NCI-H460 (cell line): Measurements from ENCODE around the gene PI3. TPM values are rescaled to one million over a fixed set of nuclear protein-coding genes. Genes with fewer than 3 reads are reported as not detected.

Source experiments
- DNase-seq: peaks from one replicate; pipeline ENCODE4 v3.0.0-alpha.2; 2016; ENCODE audit warnings: low read depth; ENCODE audit errors: extremely low read depth
- total RNA-seq: library from RNA; depleted of rRNA; stranded (reverse); fragments of >200 nt; shearing (Covaris generic); gene quantifications from 2 replicates; pipeline ENCODE4 v1.2.3, GENCODE V29; 2014; rRNA removed

The PI3 gene
- total RNA-seq, 1 experiment from 2014 or later, result not detected

DNA sequence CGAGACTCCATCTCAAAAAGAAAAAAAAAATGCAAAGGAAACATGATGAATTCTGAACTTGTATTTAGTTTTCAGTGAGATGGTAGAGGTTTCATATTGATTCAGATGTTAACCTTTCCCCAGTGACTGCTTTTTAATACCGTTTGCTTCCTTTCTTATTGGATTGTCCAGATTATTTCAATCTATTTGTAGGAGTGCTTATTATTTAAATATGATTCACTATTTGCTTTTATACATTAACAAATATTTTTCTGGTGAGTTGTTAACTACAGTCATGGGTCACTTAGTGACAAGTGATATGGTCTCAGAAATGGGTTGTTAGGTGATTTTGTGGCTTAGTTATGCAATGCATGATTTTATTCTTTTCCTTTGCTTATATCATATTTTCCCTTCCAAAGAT lies 8.4 kb downstream of the PI3 start:
- DNase-seq, result no peak

DNA sequence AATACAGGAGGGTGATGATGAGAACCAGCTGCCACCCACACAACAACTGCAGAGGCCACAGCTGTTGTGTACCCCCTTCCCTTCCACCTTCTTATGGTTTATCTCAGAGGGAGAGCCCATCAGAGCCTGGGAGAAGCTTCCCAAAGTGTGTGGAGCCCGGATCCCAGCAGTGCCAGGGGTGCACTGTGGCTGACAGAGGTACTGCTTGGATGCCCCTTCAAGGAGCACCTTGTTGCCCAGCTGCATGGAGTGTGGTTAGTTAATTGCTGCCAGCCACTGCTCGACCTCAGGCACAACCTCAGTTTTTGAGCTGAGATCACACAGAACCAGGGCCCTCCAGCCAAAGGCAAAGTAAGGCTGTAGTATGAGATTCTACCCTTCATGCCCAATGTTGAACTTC lies 13.0 kb downstream of the PI3 start:
- no peak for DNase-seq

DNA sequence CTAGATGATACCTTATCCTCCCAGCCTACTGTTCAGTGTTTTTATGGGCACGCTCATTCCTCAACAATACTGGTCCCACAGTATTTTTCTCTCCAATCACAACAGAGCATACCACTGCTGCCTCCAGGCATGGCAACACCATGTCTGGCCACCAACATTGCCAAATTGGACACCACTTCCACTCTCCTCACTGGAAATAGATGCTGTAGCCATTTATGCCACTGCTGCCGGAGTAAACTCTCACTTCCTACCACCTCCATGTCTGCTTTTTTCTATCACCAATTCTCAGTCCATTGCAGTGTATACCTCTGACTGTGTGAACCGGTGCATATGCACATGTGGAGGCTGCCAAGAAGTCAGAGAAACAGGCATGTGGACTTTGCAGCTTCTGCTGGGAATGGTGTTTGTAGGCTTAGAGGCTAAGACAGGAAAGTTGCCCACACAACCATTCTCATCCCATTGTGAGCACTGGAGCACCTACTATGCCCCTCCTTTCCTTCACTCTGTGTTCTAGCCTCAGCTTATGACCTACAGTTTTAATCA lies 14.4 kb downstream of the PI3 start:
- no peak for DNase-seq

DNA sequence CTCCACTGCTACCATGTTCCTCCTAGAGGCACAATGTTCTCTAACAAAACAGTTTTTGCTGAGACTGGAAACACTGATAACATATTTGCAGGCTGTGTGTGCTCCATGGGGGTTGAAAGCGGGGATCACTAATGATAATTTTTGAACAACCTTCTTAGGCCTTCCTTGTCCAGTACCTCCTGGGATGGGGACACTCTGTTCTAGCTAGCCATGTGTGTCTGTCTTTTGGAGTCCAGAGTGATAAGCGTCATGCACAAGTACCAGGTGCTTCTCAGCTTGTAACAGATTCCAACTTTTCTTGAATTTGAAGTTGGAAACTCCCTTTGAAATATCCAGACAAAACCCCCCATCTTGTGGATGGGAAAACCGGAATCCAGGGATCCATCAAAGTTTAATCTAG lies 15.2 kb downstream of the PI3 start:
- no peak for DNase-seq

DNA sequence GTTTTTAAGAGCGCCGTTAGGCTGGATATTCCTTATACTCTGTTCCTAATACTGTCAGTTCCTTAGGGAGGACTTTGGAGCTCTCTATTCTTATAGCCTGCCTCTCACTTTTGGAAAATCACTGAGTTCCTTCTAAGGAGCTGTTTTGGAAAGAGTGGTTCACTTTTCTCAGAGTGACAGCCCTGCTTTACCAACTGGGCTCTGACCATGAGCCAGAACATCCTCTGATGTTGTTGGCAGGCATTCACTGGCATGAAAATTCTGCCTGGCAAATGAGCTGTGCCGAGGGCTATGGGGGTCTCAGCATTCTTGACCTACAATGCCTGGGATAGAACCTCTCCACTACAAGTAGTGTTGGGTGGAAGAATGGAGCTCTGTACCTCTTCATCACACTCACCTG lies 17.2 kb downstream of the PI3 start:
- DNase-seq, result no peak

DNA sequence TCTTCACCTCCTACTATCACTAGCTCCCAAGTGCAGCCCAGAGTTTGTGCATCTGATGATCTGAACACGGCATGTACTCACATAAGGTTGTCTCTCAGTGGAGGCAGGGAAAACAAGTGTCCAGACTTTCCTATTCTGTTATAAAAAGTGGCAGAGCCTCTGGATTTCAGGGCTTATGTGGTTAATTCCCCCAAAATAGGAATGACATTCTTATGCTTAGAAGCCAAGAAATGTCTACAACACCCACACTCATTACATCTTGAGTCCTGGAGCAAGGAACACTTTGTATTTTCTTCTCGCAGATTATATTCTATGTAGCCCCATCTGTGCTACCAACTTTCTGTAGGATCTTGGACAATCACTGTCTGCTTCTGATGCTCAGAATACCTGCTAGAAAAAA lies 18.6 kb downstream of the PI3 start:
- no peak for DNase-seq

DNA sequence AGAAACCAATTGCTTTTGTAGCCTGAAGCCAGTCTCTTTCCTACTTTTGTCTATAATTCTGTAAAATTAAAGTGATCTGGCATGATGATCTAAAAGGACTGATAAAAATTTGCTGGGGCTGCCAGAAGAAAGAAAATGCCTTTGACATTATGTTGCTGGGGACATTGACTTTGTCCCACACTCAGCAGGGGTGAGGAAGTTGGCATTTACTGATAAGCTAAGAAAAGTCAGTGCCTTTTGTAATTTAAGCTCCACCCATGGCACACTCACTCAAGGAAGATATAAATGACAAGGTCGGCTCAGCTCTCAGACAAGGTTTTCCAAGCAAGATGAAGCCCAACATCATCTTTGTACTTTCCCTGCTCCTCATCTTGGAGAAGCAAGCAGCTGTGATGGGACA lies 32.0 kb downstream of the PI3 start, which contains the start of gene SEMG1:
Gene SEMG1 (plus strand): TSS at position 309 of the 400 bp plus-strand sequence. CDS start 21 bp downstream, at position 330.
- no peak for DNase-seq

DNA sequence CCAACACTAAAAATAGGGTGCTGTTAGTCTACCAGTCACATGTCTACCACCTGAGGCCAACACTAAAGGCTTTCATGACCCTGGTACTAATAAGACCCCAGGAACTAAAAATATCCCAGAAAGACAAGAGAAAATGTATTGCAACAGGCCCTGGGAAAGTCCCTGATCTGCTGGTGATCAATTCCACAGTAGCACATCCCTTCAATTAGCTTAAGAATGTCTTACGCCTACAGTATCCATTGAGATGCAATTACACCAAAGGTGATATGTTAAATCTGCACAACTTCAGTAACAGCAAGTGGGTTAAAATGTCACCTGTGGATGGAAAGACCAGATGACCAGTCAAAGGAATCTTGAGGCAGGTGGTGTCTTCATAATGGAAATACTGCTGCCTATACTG lies 35.2 kb downstream of the PI3 start:
- no peak for DNase-seq

DNA sequence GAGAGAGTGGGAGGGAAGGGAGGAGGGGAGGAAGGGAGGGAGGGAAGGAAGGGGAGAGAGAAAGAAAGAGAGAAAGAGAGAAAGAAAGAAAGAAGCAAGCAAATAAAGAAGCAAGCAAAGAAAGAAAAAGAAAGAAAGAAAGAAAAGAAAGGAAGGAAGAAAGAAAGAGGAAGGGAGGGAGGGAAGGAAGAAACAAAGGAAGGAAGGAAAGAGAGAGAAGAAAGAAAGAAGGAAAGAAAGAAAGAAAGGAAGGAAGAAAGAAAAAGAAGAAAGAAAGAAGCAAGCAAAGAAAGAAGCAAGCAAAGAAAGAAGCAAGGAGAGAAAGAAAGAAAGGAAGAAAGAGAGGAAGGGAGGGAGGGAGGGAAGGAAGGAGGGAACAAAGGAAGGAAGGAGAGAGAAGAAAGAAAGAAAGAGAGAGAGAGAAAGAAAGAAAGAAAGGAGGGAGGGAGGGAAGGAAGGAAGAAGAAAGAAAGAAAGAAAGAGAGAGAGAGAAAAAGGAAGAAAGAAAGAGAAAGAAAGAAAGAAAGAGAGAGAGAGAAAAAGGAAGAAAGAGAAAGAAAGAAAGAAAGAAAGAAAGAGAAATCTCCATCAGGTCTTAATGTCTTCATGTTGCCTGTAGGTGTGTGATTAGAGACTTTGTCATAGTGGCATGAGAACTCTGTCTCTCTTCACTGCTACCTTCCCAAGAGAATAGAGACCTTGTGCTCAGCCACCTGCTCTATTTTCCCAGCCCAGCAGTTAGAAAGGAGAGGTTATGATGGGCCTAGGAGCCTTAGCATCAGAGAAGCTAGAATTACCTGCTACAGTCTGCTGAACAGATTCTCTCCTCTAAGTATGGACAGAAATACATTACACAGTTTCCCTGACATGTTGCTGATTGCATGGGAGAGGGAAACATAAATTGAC lies 37.1 kb downstream of the PI3 start:
- no peak for DNase-seq

DNA sequence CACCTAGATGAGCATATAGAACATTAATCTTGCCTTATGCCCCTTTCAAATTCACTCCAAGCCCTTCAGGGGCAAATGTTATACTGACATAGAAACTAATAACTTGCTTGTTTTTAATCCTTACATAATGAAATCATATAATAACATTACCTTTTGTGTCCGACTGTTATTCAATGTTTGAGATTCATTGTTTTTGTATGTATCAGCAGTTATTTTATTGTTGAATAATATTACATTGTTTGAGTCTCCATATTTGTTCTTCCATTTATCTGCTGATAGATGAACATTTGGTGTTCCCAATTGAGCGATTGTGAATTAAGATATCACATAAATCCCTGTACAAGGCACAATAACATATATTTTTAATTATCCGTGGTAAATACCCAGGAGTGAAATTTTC lies 38.1 kb downstream of the PI3 start:
- DNase-seq, result no peak

DNA sequence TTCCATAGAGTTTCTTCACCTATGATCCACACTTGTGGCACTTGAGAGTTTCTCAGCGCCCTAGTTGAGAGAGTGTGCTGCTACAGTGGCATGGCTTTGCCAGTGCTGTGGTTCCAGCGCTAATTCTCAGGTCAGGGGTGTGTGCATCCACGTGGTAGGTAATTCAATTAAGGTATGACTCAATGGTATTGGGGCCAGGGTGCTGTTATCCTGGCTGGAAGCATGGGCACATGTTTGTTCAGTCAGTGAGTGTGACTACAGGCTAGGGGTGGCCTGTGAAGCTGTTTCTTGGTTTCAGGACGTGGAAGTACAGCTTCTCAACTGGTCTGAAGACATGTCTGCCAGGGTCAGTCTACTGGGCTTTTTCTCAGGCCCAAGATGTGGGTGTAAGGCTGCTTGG lies 43.4 kb downstream of the PI3 start:
- DNase-seq, result no peak

DNA sequence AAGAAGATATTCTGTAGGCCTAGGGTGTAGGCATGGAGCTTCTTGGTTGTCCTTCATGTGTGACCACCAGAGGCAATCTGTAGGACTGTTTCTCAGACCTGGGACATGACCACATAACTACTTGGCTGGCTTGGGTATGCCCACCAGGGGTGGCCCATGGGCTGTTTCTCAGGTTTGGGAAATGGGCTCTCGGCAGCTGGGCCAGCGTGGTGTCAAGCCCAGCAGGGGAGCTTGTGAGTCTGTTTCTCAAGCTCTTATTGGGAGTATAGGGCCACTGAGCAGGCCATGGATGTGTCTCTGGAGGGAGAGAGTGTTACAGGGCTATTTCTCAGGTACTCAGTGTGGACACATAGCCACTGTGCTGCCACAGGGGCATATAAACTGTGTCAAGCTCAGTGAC lies 43.9 kb downstream of the PI3 start:
- no peak for DNase-seq

DNA sequence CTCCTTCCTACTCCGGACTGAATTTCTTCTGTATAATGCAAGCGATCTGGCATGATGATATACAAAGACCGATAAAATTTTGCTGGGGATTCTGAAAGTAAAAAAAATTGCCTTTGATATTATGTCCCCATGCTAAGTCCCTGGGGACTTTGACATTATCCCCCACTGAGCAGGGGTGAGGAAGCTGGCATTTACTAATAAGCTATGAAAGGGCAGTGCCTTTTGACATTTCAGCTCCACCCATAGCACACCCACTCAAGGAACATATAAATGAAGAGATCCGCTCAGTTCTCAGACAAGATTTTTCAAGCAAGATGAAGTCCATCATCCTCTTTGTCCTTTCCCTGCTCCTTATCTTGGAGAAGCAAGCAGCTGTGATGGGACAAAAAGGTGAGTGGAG lies 46.4 kb downstream of the PI3 start, which contains the start of gene SEMG2:
Gene SEMG2 (plus strand): TSS at position 298 of the 400 bp plus-strand sequence. CDS start 17 bp downstream, at position 315.
- DNase-seq, result no peak

DNA sequence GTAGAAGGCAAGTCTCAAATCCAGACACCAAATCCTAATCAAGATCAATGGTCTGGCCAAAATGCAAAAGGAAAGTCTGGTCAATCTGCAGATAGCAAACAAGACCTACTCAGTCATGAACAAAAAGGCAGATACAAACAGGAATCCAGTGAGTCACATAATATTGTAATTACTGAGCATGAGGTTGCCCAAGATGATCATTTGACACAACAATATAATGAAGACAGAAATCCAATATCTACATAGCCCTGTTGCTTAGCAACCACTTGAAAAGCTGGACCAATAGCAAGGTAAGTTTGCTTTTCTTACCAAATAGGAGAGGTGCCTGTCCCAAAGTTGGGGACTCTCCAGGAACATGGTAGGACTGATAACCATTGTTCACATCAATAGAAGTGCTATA lies 48.4 kb downstream of the PI3 start:
- no peak for DNase-seq

Other genes starting within 250 kb of the PI3 start
- 52.9 and 58.0 TPM in 2 replicates for gene TOMM34, start 214.5 kb upstream of the PI3 start, total RNA-seq
- gene STK4, start 208.4 kb upstream of the PI3 start, total RNA-seq, result 32.2 and 42.4 TPM in 2 replicates
- not detected in 2 replicates for gene KCNS1, start 73.8 kb upstream of the PI3 start, total RNA-seq
- gene WFDC5, start 59.7 kb upstream of the PI3 start, total RNA-seq, result not detected in 2 replicates
- not detected in 2 replicates for gene WFDC12, start 50.4 kb upstream of the PI3 start, total RNA-seq
- gene SEMG1, start 32.1 kb downstream of the PI3 start, total RNA-seq, result not detected in 2 replicates
- gene SEMG2, start 46.5 kb downstream of the PI3 start, total RNA-seq, result not detected in 2 replicates
- 38.4 and 43.0 TPM in 2 replicates for gene SLPI, start 79.7 kb downstream of the PI3 start, total RNA-seq
- gene RBPJL, start 131.9 kb downstream of the PI3 start, total RNA-seq, result not detected in 2 replicates
- not detected in 2 replicates for gene MATN4, start 133.4 kb downstream of the PI3 start, total RNA-seq
- 12.7 and 14.7 TPM in 2 replicates for gene SDC4, start 173.5 kb downstream of the PI3 start, total RNA-seq
- 36.4 and 38.0 TPM in 2 replicates for gene SYS1, start 188.3 kb downstream of the PI3 start, total RNA-seq
- not detected in 2 replicates for gene TP53TG5, start 203.4 kb downstream of the PI3 start, total RNA-seq
- gene DBNDD2, start 233.4 kb downstream of the PI3 start, total RNA-seq, result 16.6 and 17.4 TPM in 2 replicates
- 145 and 150 TPM in 2 replicates for gene PIGT, start 241.2 kb downstream of the PI3 start, total RNA-seq